IMR-90 (cell line): ENCODE measurements around the gene A3GALT2. TPM values are rescaled to one million over a fixed set of nuclear protein-coding genes. Genes with fewer than 3 reads are reported as not detected.

Experiments used
- ATAC-seq: fragments of 200-7000 bp; cut with Tn5 transposase; 2 replicates; pipeline ENCODE4 v1.9.1; 2020; ENCODE audit warnings: low read depth, mild to moderate bottlenecking, moderate library complexity
- BruUV-seq: library from RNA; stranded (reverse); fragments of 400-500 nt; replicated peaks from 2 replicates; lab custom pipeline; 2021; lab: Mats Ljungman, UMichigan
- CTCF ChIA-PET: fragments of 300-600 bp; formaldehyde crosslinking; extraction: SDS; loops from one replicate; lab custom pipeline; 2021; ENCODE audit warnings: antibody characterized with exemption; lab: Yijun Ruan, JAX
- POLR2A ChIA-PET: fragments of 300-600 bp; sonication (Branson Sonifier 250); formaldehyde crosslinking; loops from one replicate; lab custom pipeline; 2022; ENCODE audit warnings: antibody characterized with exemption; ENCODE audit not compliant: unreplicated experiment; lab: Charles Lee
- DNase-seq: peaks from one replicate; pipeline ENCODE4 v3.0.0; 2013
- H2AFZ ChIP-seq: replicated peaks from 2 replicates; pipeline ENCODE3; 2013; ENCODE audit warnings: low read length, mild to moderate bottlenecking; ENCODE audit not compliant: poor library complexity
- H2AK5ac ChIP-seq: 2 replicates; pipeline ENCODE4 v1.6.1; 2013; ENCODE audit warnings: low read depth, low read length, inconsistent platforms
- H2AK9ac ChIP-seq: replicated peaks from 2 replicates; pipeline ENCODE3; 2013; ENCODE audit warnings: mild to moderate bottlenecking, low read depth, low read length, moderate library complexity; ENCODE audit not compliant: poor library complexity
- H2BK120ac ChIP-seq: 2 replicates; pipeline ENCODE4 v1.6.1; 2013; ENCODE audit warnings: low read depth, low read length, inconsistent platforms
- H2BK15ac ChIP-seq: 3 replicates; pipeline ENCODE4 v1.6.1; 2013; ENCODE audit warnings: low read depth, low read length, inconsistent platforms
- H2BK20ac ChIP-seq: 2 replicates; pipeline ENCODE4 v1.6.1; 2013; ENCODE audit warnings: low read depth, mild to moderate bottlenecking, inconsistent platforms, low read length, moderate library complexity
- H2BK5ac ChIP-seq: 2 replicates; pipeline ENCODE4 v1.6.1; 2013; ENCODE audit warnings: mild to moderate bottlenecking, low read depth, low read length, inconsistent platforms; ENCODE audit not compliant: poor library complexity, severe bottlenecking
- H3K14ac ChIP-seq: replicated peaks from 2 replicates; pipeline ENCODE4 v1.6.1; 2013; ENCODE audit warnings: low read depth, low read length, inconsistent platforms
- H3K18ac ChIP-seq: 2 replicates; pipeline ENCODE4 v1.6.1; 2013; ENCODE audit warnings: low read depth, low read length, control low read depth
- H3K23ac ChIP-seq: 2 replicates; pipeline ENCODE4 v1.6.1; 2013; ENCODE audit warnings: low read depth, low read length, inconsistent platforms
- H3K27ac ChIP-seq: 2 replicates; pipeline ENCODE4 v1.5.1; 2013; ENCODE audit warnings: mild to moderate bottlenecking, control low read depth, low read length; ENCODE audit not compliant: insufficient read depth
- H3K27me3 ChIP-seq: 2 replicates; pipeline ENCODE4 v1.6.1; 2013; ENCODE audit warnings: low read length; ENCODE audit not compliant: control insufficient read depth, insufficient read depth
- H3K36me3 ChIP-seq: 2 replicates; pipeline ENCODE4 v1.6.1; 2013; ENCODE audit warnings: low read length, mixed read lengths; ENCODE audit not compliant: control insufficient read depth, insufficient read depth
- H3K4ac ChIP-seq: 2 replicates; pipeline ENCODE4 v1.6.1; 2013; ENCODE audit warnings: low read depth, low read length, inconsistent platforms
- H3K4me1 ChIP-seq: 2 replicates; pipeline ENCODE4 v1.6.1; 2013; ENCODE audit warnings: low read length, mixed read lengths; ENCODE audit not compliant: control insufficient read depth, insufficient read depth
- H3K4me2 ChIP-seq: 2 replicates; pipeline ENCODE4 v1.6.1; 2013; ENCODE audit warnings: low read depth, mild to moderate bottlenecking, control low read depth, low read length, moderate library complexity
- H3K4me3 ChIP-seq: 2 replicates; pipeline ENCODE4 v1.5.1; 2013; ENCODE audit warnings: low read depth, mild to moderate bottlenecking, control low read depth, low read length, moderate library complexity; ENCODE audit not compliant: insufficient read depth
- H3K56ac ChIP-seq: 2 replicates; pipeline ENCODE4 v1.6.1; 2013; ENCODE audit warnings: low read length, inconsistent platforms; ENCODE audit not compliant: insufficient read depth; ENCODE audit errors: extremely low read depth
- H3K79me1 ChIP-seq, 2 experiments: 2 replicates each; pipeline ENCODE4 v1.6.1; 2013; ENCODE audit warnings: low read length in 2 of 2, inconsistent platforms in 1 of 2, low read depth in 1 of 2
- H3K9ac ChIP-seq: 2 replicates; pipeline ENCODE4 v1.6.1; 2013; ENCODE audit warnings: low read depth, low read length, control low read depth
- H3K9me1 ChIP-seq: 2 replicates; pipeline ENCODE4 v1.6.1; 2013; ENCODE audit warnings: low read length, inconsistent platforms; ENCODE audit not compliant: insufficient read depth
- H3K9me3 ChIP-seq: 2 replicates; pipeline ENCODE4 v1.6.1; 2013; ENCODE audit warnings: low read length; ENCODE audit not compliant: control insufficient read depth, insufficient read depth
- H4K20me1 ChIP-seq: 2 replicates; pipeline ENCODE4 v1.6.1; 2013; ENCODE audit warnings: low read length, inconsistent platforms; ENCODE audit not compliant: insufficient read depth
- H4K5ac ChIP-seq: 2 replicates; pipeline ENCODE4 v1.6.1; 2013; ENCODE audit warnings: mild to moderate bottlenecking, low read depth, low read length, control low read depth
- H4K8ac ChIP-seq, 2 experiments: 2 replicates each; pipeline ENCODE4 v1.6.1; 2013; ENCODE audit warnings: low read depth in 2 of 2, low read length in 2 of 2, control low read depth in 1 of 2, inconsistent platforms in 1 of 2
- H4K91ac ChIP-seq: 2 replicates; pipeline ENCODE4 v1.6.1; 2013; ENCODE audit warnings: low read depth, low read length, inconsistent platforms; ENCODE audit not compliant: insufficient read depth
- BHLHE40 ChIP-seq: fragments of 150-350 bp; IDR thresholded peaks from 2 replicates; pipeline ENCODE4 v1.6.1; 2016; ENCODE audit warnings: mild to moderate bottlenecking, low read depth, low read length
- CEBPB ChIP-seq: IDR thresholded peaks from 2 replicates; pipeline ENCODE4 v1.6.1; 2012; ENCODE audit warnings: low read depth, low read length, improper control_type of control experiment
- CHD1 ChIP-seq: IDR thresholded peaks from 2 replicates; pipeline ENCODE4 v1.6.1; 2012; ENCODE audit warnings: low read depth, low read length, improper control_type of control experiment
- CTCF ChIP-seq: conservative IDR thresholded peaks from 2 replicates; pipeline ENCODE4 v1.5.1; 2012; ENCODE audit warnings: mild to moderate bottlenecking, low read depth, low read length, improper control_type of control experiment
- FOS ChIP-seq: fragments of 150-350 bp; IDR thresholded peaks from 2 replicates; pipeline ENCODE4 v1.6.1; 2016; ENCODE audit warnings: low read depth, low read length
- MAFK ChIP-seq: IDR thresholded peaks from 2 replicates; pipeline ENCODE4 v1.6.1; 2012; ENCODE audit warnings: low read depth, low read length, improper control_type of control experiment
- MAZ ChIP-seq: IDR thresholded peaks from 2 replicates; pipeline ENCODE4 v1.6.1; 2012; ENCODE audit warnings: low read depth, mild to moderate bottlenecking, low read length, improper control_type of control experiment, moderate library complexity, borderline replicate concordance
- MXI1 ChIP-seq: IDR thresholded peaks from 2 replicates; pipeline ENCODE4 v1.6.1; 2012; ENCODE audit warnings: low read depth, mild to moderate bottlenecking, low read length, moderate library complexity, borderline replicate concordance
- NFE2L2 ChIP-seq: fragments of 150-350 bp; IDR thresholded peaks from 2 replicates; pipeline ENCODE4 v1.6.1; 2016; ENCODE audit warnings: low read depth, mild to moderate bottlenecking, low read length
- POLR2A ChIP-seq: IDR thresholded peaks from 2 replicates; pipeline ENCODE4 v1.6.1; 2012; ENCODE audit warnings: mild to moderate bottlenecking, low read depth, low read length
- RAD21 ChIP-seq: IDR thresholded peaks from 2 replicates; pipeline ENCODE4 v1.6.1; 2012; ENCODE audit warnings: low read length, improper control_type of control experiment
- RCOR1 ChIP-seq: IDR thresholded peaks from 2 replicates; pipeline ENCODE4 v1.6.1; 2012; ENCODE audit warnings: mild to moderate bottlenecking, low read length, improper control_type of control experiment; ENCODE audit not compliant: insufficient replicate concordance
- WGBS, 2 experiments: methylation state at CpG; one replicate each; pipeline versions ENCODE4 v1.1.5 to v1.1.7; 2013; ENCODE audit warnings: missing lambda C conversion rate in 2 of 2; ENCODE audit not compliant: insufficient read length in 1 of 2; ENCODE audit errors: extremely low coverage in 2 of 2; 5-methylcytosine and 5-hydroxymethylcytosine counted together
- dilution Hi-C: fragments of 300-500 bp; cut with HindIII; formaldehyde crosslinking; loops from one replicate; pipeline ENCODE4 v1.14.3; 2018; ENCODE audit warnings: low sequenced_read_pairs; ENCODE audit not compliant: unreplicated experiment
- in situ Hi-C: fragments of 300-500 bp; cut with MboI; formaldehyde crosslinking; loops from 3 replicates; pipeline ENCODE4 v1.14.3; 2019; ENCODE audit warnings: low sequenced_read_pairs, inconsistent platforms, mixed read lengths
- intact Hi-C: fragments of 100-400 bp; cut with micrococcal nuclease; formaldehyde crosslinking; loops from 2 replicates; pipeline ENCODE4 v1.10.0; 2022
- polyA plus RNA-seq, 3 experiments: library from polyadenylated mRNA; depleted of rRNA; stranded (reverse); fragments of >200 nt; gene quantifications; 2 replicates each; pipeline ENCODE4 v1.2.3, GENCODE V29; 2012; ENCODE audit warnings: low replicate concordance in 1 of 3
- total RNA-seq: library from RNA; depleted of rRNA; stranded (reverse); fragments of >200 nt; gene quantifications from 2 replicates; pipeline ENCODE4 v1.2.3, GENCODE V29; 2012
- TF ChIP-seq, protein P1 (sequence below): fragments of 150-350 bp; IDR thresholded peaks from 2 replicates; pipeline ENCODE4 v1.6.1; 2016; ENCODE audit warnings: low read depth, mild to moderate bottlenecking, low read length, moderate library complexity, borderline replicate concordance

The A3GALT2 gene
- total and polyA plus RNA-seq, 2 of the 4 experiments (the other 2 are of a cell fraction) = not detected

- H2BK5ac ChIP-seq = no peak overlapping the region
- no peak overlapping the region for H4K8ac ChIP-seq
- H2AK5ac ChIP-seq = no peak overlapping the region
- H3K4ac ChIP-seq = no peak overlapping the region
- dilution Hi-C loops (no loop called here), in situ Hi-C loops (loop anchor here (5.0 to 10.0 kb wide), 3 partner anchors 70 to 318 kb away; no protein-coding TSS in a partner anchor), intact Hi-C loops (loop anchor here (5.0 kb wide), 2 partner anchors 50 to 80 kb away; no protein-coding TSS in a partner anchor)
- H2BK15ac ChIP-seq = no peak overlapping the region
- peaks cover 7% of the 10 kb centered on the region for H3K4me1 ChIP-seq
- TF ChIP-seq CEBPB (no peak), CTCF (no peak), RAD21 (no peak), POLR2A (no peak), MAZ (no peak), RCOR1 (no peak), BHLHE40 (no peak), NFE2L2 (no peak), MAFK (no peak), CHD1 (no peak), FOS (no peak), MXI1 (no peak)
- TF ChIP-seq, protein P1, sequence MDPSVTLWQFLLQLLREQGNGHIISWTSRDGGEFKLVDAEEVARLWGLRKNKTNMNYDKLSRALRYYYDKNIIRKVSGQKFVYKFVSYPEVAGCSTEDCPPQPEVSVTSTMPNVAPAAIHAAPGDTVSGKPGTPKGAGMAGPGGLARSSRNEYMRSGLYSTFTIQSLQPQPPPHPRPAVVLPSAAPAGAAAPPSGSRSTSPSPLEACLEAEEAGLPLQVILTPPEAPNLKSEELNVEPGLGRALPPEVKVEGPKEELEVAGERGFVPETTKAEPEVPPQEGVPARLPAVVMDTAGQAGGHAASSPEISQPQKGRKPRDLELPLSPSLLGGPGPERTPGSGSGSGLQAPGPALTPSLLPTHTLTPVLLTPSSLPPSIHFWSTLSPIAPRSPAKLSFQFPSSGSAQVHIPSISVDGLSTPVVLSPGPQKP = no peak
- no peak overlapping the region for H4K91ac ChIP-seq
- peaks cover 31% of the 10 kb centered on the region for H3K36me3 ChIP-seq
- H2BK120ac ChIP-seq = no peak overlapping the region
- CTCF ChIA-PET = interaction anchor here (2.2 kb wide), 1 partner anchor 174 kb away, joined by 26 read pairs; no protein-coding TSS in a partner anchor
- no peak overlapping the region for H2AK9ac ChIP-seq
- no peaks in the 10 kb centered on the region for H3K9me3 ChIP-seq
- H3K4me2 ChIP-seq = no peak overlapping the region
- H3K9me1 ChIP-seq = peaks cover 7% of the 10 kb centered on the region
- no peak overlapping the region for H3K23ac ChIP-seq
- no peak overlapping the region for H3K18ac ChIP-seq
- DNase-seq = no peak
- no peak for ATAC-seq
- no peak overlapping the region for H4K5ac ChIP-seq
- no peak overlapping the region for H3K14ac ChIP-seq
- no peak overlapping the region for H2BK20ac ChIP-seq
- 83% methylated on average over 1 of the region's 4 CpGs; no CpG with 5 or more reads in 1 of the 2 experiments for WGBS, 2 experiments
- H3K79me1 ChIP-seq = peaks cover 0 to 33% of the 10 kb centered on the region in 2 experiments; a peak in 2 of 4 replicates
- no peak overlapping the region for H3K4me3 ChIP-seq
- no peak overlapping the region for H3K27ac ChIP-seq
- no peaks in the 10 kb centered on the region for H3K27me3 ChIP-seq
- H3K9ac ChIP-seq = no peak overlapping the region
- no TSS peak for BruUV-seq
- peaks cover 14% of the 10 kb centered on the region; the same call in 1 of the 2 replicates for H4K20me1 ChIP-seq
- H3K56ac ChIP-seq = no peak overlapping the region
- H2AFZ ChIP-seq = no peak overlapping the region
- POLR2A ChIA-PET = no interaction called here
Observed at GRCh38 chr1:33296824-33297223, 24.1 kb downstream of the A3GALT2 start.
